ENCODE measurements around the gene TRIO. TPM values are rescaled to one million over a fixed set of nuclear protein-coding genes. Genes with fewer than 3 reads are reported as not detected.

TRIO gene
- total and polyA plus RNA-seq, 7 donors = 18.5 to 77.5 (median 35.0) TPM

GRCh38 chr5:14254686-14255085, 111.5 kb downstream of the TRIO start:
- ATAC-seq = no peak

GRCh38 chr5:14256026-14256690, 113.0 kb downstream of the TRIO start:
- TF ChIP-seq CTCF (IDR thresholded peaks at IDR 0.05) = no peak
- peaks cover 43% of the 10 kb centered on the region for H3K4me1 ChIP-seq
- no peak for DNase-seq
- peak in 1 of 4 donors; percentile 22 for ATAC-seq
- WGBS, 3 donors = 78 to 85% (median 81%) methylated on average over 5 of the region's 5 CpGs
- peaks cover 11% of the 10 kb centered on the region for H3K9me3 ChIP-seq
- intact Hi-C loops (cut with DNase I) = no loop called here
- H3K27ac ChIP-seq = no peak overlapping the region
- H3K36me3 ChIP-seq (ENCODE audit: insufficient read depth in 1 of 2, low read depth in 1 of 2) = no peaks in the 10 kb centered on the region
- no peaks in the 10 kb centered on the region for H3K27me3 ChIP-seq (ENCODE audit: insufficient read depth in 3 of 3, low read length in 2 of 3)
- H3K4me3 ChIP-seq = no peak overlapping the region

More at GRCh38 chr5:14254686-14255085, 111.5 kb downstream of the TRIO start:
- H3K4me1 ChIP-seq = peaks cover 49% of the 10 kb centered on the region
- DNase-seq = no peak
- H3K4me3 ChIP-seq = no peak overlapping the region
- 83 to 91% (median 90%) methylated on average over 2 of the region's 2 CpGs for WGBS, 3 donors
- H3K27me3 ChIP-seq (ENCODE audit: insufficient read depth in 3 of 3, low read length in 2 of 3) = no peaks in the 10 kb centered on the region
- H3K27ac ChIP-seq = peak overlapping the region; percentile 34
- no peak for TF ChIP-seq CTCF (IDR thresholded peaks at IDR 0.05)
- H3K9me3 ChIP-seq = peaks cover 11% of the 10 kb centered on the region
- intact Hi-C loops (cut with DNase I) = no loop called here
- H3K36me3 ChIP-seq (ENCODE audit: insufficient read depth in 1 of 2, low read depth in 1 of 2) = no peaks in the 10 kb centered on the region

GRCh38 chr5:14256756-14257393, 113.7 kb downstream of the TRIO start:
- intact Hi-C loops (cut with DNase I) = no loop called here
- ATAC-seq (no peak), DNase-seq (no peak)
- peaks cover 11% of the 10 kb centered on the region for H3K9me3 ChIP-seq
- peaks cover 48% of the 10 kb centered on the region for H3K4me1 ChIP-seq
- H3K36me3 ChIP-seq (ENCODE audit: insufficient read depth in 1 of 2, low read depth in 1 of 2) = no peaks in the 10 kb centered on the region
- WGBS, 3 donors = 83 to 87% (median 84%) methylated on average over 11 of the region's 11 CpGs
- TF ChIP-seq CTCF (IDR thresholded peaks at IDR 0.05) = no peak
- H3K4me3 ChIP-seq = no peak overlapping the region
- no peak overlapping the region for H3K27ac ChIP-seq
- no peaks in the 10 kb centered on the region for H3K27me3 ChIP-seq (ENCODE audit: insufficient read depth in 3 of 3, low read length in 2 of 3)

GRCh38 chr5:14257995-14258403, 114.9 kb downstream of the TRIO start:
- H3K36me3 ChIP-seq (ENCODE audit: insufficient read depth in 1 of 2, low read depth in 1 of 2) = no peaks in the 10 kb centered on the region
- ATAC-seq (no peak), DNase-seq (no peak)
- no peaks in the 10 kb centered on the region for H3K27me3 ChIP-seq (ENCODE audit: insufficient read depth in 3 of 3, low read length in 2 of 3)
- no peak for TF ChIP-seq CTCF (IDR thresholded peaks at IDR 0.05)
- WGBS, 3 donors = 79 to 83% (median 82%) methylated on average over 7 of the region's 7 CpGs
- H3K4me1 ChIP-seq = peaks cover 48% of the 10 kb centered on the region
- peaks cover 11% of the 10 kb centered on the region for H3K9me3 ChIP-seq
- no peak overlapping the region for H3K27ac ChIP-seq
- intact Hi-C loops (cut with DNase I) = no loop called here
- H3K4me3 ChIP-seq = no peak overlapping the region

Data from psoas muscle (tissue), 8 donors.